Activated CD4-positive, alpha-beta memory T cell treated with anti-CD3 and anti-CD28 coated beads, Interleukin-2, amount 10 ng/mL, durations not matched to agents 7 days and 5 days (primary cell): ENCODE data around the gene NOVA2. TPM values are rescaled to one million over a fixed set of nuclear protein-coding genes. Genes with fewer than 3 reads are reported as not detected.

Source experiments
- CTCF ChIA-PET: fragments of 350-600 bp; sonication (Branson Sonifier 250); formaldehyde crosslinking; loops from one replicate; lab custom pipeline; 2021; ENCODE audit warnings: antibody characterized with exemption, inconsistent platforms; lab: Charles Lee
- POLR2A ChIA-PET: fragments of 350-600 bp; sonication (Branson Sonifier 250); formaldehyde crosslinking; loops from one replicate; lab custom pipeline; 2021; ENCODE audit warnings: antibody characterized with exemption; lab: Charles Lee
- DNase-seq: peaks from one replicate; pipeline ENCODE4 v3.0.0-alpha.2; 2020
- H3K27ac Mint-ChIP-seq: one replicate; pipeline ENCODE4 v1.8.0; 2021; ENCODE audit warnings: mild to moderate bottlenecking, mixed read lengths
- H3K27me3 Mint-ChIP-seq: one replicate; pipeline ENCODE4 v1.8.0; 2021; ENCODE audit warnings: mixed read lengths
- H3K36me3 Mint-ChIP-seq: one replicate; pipeline ENCODE4 v1.8.0; 2021; ENCODE audit warnings: low read depth, mixed read lengths
- H3K4me1 Mint-ChIP-seq: one replicate; pipeline ENCODE4 v1.8.0; 2021; ENCODE audit warnings: mixed read lengths
- H3K4me3 Mint-ChIP-seq: one replicate; pipeline ENCODE4 v1.8.0; 2021; ENCODE audit warnings: mild to moderate bottlenecking, mixed read lengths
- H3K9me3 Mint-ChIP-seq: one replicate; pipeline ENCODE4 v1.8.0; 2021; ENCODE audit warnings: mixed read lengths
- total RNA-seq, 2 experiments: library from RNA; stranded (reverse); gene quantifications; one replicate each; pipeline ENCODE4 v1.2.3, GENCODE V29; 2021

Gene NOVA2
- total RNA-seq, 2 experiments from 2014 or later = 0.15 to 0.30 TPM

GRCh38 chr19:45895519-45895972 lies 78.1 kb downstream of the NOVA2 start:
- Mint-ChIP-seq H3K36me3 (peaks cover 27% of the 10 kb centered on the region), H3K9me3 (no peaks in the 10 kb centered on the region), H3K27ac (no peak overlapping the region), H3K4me3 (no peak overlapping the region), H3K4me1 (peaks cover 17% of the 10 kb centered on the region), H3K27me3 (no peaks in the 10 kb centered on the region)
- DNase-seq = no peak
- CTCF ChIA-PET = no interaction called here
- POLR2A ChIA-PET = interaction anchor here (0.8 to 0.9 kb wide), 2 partner anchors 8 to 10 kb away, joined by 3 read pairs; partner anchors contain the start of gene IRF2BP1

GRCh38 chr19:45890877-45891276 lies 82.8 kb downstream of the NOVA2 start:
- peaks cover 17% of the 10 kb centered on the region for H3K4me1 Mint-ChIP-seq
- no peak overlapping the region for H3K27ac Mint-ChIP-seq
- POLR2A ChIA-PET = interaction anchor here (3.3 kb wide), 1 partner anchor 12 kb away, joined by 12 read pairs; the partner anchor contains the start of gene MYPOP
- peaks cover 8% of the 10 kb centered on the region for H3K36me3 Mint-ChIP-seq
- no peak overlapping the region for H3K4me3 Mint-ChIP-seq
- no peaks in the 10 kb centered on the region for H3K9me3 Mint-ChIP-seq
- H3K27me3 Mint-ChIP-seq = no peaks in the 10 kb centered on the region
- no peak for DNase-seq
- CTCF ChIA-PET = no interaction called here

GRCh38 chr19:45889210-45889885 lies 84.3 kb downstream of the NOVA2 start:
- Mint-ChIP-seq H3K9me3 (no peaks in the 10 kb centered on the region), H3K27me3 (no peaks in the 10 kb centered on the region), H3K36me3 (no peaks in the 10 kb centered on the region), H3K4me3 (no peak overlapping the region), H3K27ac (no peak overlapping the region), H3K4me1 (peaks cover 19% of the 10 kb centered on the region)
- POLR2A ChIA-PET = no interaction called here
- no peak for DNase-seq
- CTCF ChIA-PET = no interaction called here

- H3K36me3 Mint-ChIP-seq = peaks cover 4% of the 10 kb centered on the region
- ChIA-PET POLR2A (interaction anchor here (0.7 to 2.2 kb wide), 7 partner anchors 15 to 246 kb away, joined by 3 to 16 read pairs (median 3); partner anchors contain the start of genes FOXA3, MYPOP, QPCTL and SYMPK), CTCF (interaction anchor here (0.8 to 2.5 kb wide), 2 partner anchors 24 to 30 kb away, joined by 4 to 22 read pairs; partner anchors contain the start of genes FOXA3 and SYMPK)
- peak overlapping the region; percentile 84 for H3K4me3 Mint-ChIP-seq
- DNase-seq = no peak
- no peaks in the 10 kb centered on the region for H3K27me3 Mint-ChIP-seq
- H3K4me1 Mint-ChIP-seq = peaks cover 25% of the 10 kb centered on the region
- peak overlapping the region; percentile 91 for H3K27ac Mint-ChIP-seq
- no peaks in the 10 kb centered on the region for H3K9me3 Mint-ChIP-seq
Observed at GRCh38 chr19:45887200-45887710, 86.4 kb downstream of the NOVA2 start.

GRCh38 chr19:45886427-45887199 lies 87.1 kb downstream of the NOVA2 start:
- CTCF ChIA-PET = interaction anchor here (0.6 to 3.4 kb wide), 10 partner anchors 11 to 236 kb away, joined by 3 to 22 read pairs (median 4); partner anchors contain the start of genes CCDC61, FOXA3, MYPOP and SIX5
- Mint-ChIP-seq H3K36me3 (peaks cover 4% of the 10 kb centered on the region), H3K9me3 (no peaks in the 10 kb centered on the region)

GRCh38 chr19:45885556-45886426 lies 87.9 kb downstream of the NOVA2 start, which contains the start of gene IRF2BP1:
TSS of gene IRF2BP1 (minus strand) at chr19:45886141. CDS start at chr19:45885774, 367 bp downstream.
- peak; percentile 92 for DNase-seq
- Mint-ChIP-seq H3K36me3 (peaks cover 4% of the 10 kb centered on the region), H3K27me3 (no peaks in the 10 kb centered on the region), H3K4me3 (peak within 1 kb of the TSS; percentile 84), H3K4me1 (peaks cover 35% of the 10 kb centered on the region), H3K27ac (peak within 1 kb of the TSS; percentile 91), H3K9me3 (no peaks in the 10 kb centered on the region)
- ChIA-PET POLR2A (interaction anchor here (0.7 to 2.7 kb wide), 12 partner anchors 10 to 193 kb away, joined by 3 to 29 read pairs (median 4); partner anchors contain the start of genes CCDC61, MYPOP, QPCTL and SIX5), CTCF (interaction anchor here (0.8 to 3.4 kb wide), 10 partner anchors 10 to 130 kb away, joined by 3 to 22 read pairs (median 4); partner anchors contain the start of genes CCDC61, FOXA3, MYPOP and SIX5)

More at GRCh38 chr19:45886427-45887199, 87.1 kb downstream of the NOVA2 start:
- DNase-seq = peak; percentile 96
- peak overlapping the region; percentile 84 for H3K4me3 Mint-ChIP-seq
- peaks cover 29% of the 10 kb centered on the region for H3K4me1 Mint-ChIP-seq
- POLR2A ChIA-PET = interaction anchor here (0.7 to 2.7 kb wide), 12 partner anchors 15 to 245 kb away, joined by 3 to 29 read pairs (median 4); partner anchors contain the start of genes CCDC61, MYPOP, QPCTL and SIX5
- H3K27ac Mint-ChIP-seq = peak overlapping the region; percentile 91
- H3K27me3 Mint-ChIP-seq = no peaks in the 10 kb centered on the region

GRCh38 chr19:45884682-45885555 lies 88.7 kb downstream of the NOVA2 start:
- H3K4me3 Mint-ChIP-seq = peak overlapping the region; percentile 52
- no peaks in the 10 kb centered on the region for H3K27me3 Mint-ChIP-seq
- no peak for DNase-seq
- no peaks in the 10 kb centered on the region for H3K9me3 Mint-ChIP-seq
- ChIA-PET POLR2A (interaction anchor here (1.2 to 2.7 kb wide), 6 partner anchors 10 to 112 kb away, joined by 3 to 29 read pairs (median 6); partner anchors contain the start of genes CCDC61, MYPOP and SYMPK), CTCF (interaction anchor here (0.5 to 3.4 kb wide), 6 partner anchors 12 to 114 kb away, joined by 3 to 22 read pairs (median 5); partner anchors contain the start of genes FOXA3, MYPOP and SYMPK)
- H3K27ac Mint-ChIP-seq = no peak overlapping the region
- H3K4me1 Mint-ChIP-seq = peaks cover 35% of the 10 kb centered on the region
- peaks cover 4% of the 10 kb centered on the region for H3K36me3 Mint-ChIP-seq

GRCh38 chr19:45883881-45884681 lies 89.6 kb downstream of the NOVA2 start:
- Mint-ChIP-seq H3K4me1 (peaks cover 35% of the 10 kb centered on the region), H3K4me3 (peak overlapping the region; percentile 72), H3K36me3 (peaks cover 4% of the 10 kb centered on the region), H3K27ac (no peak overlapping the region), H3K27me3 (no peaks in the 10 kb centered on the region), H3K9me3 (no peaks in the 10 kb centered on the region)
- CTCF ChIA-PET = interaction anchor here (2.2 to 3.4 kb wide), 4 partner anchors 14 to 125 kb away, joined by 5 to 17 read pairs (median 13); partner anchors contain the start of genes MYPOP and SIX5
- no peak for DNase-seq
- POLR2A ChIA-PET = interaction anchor here (2.6 to 2.7 kb wide), 2 partner anchors 18 to 20 kb away, joined by 16 to 29 read pairs; partner anchors contain the start of genes FOXA3, MYPOP and SYMPK
